Body of pancreas (tissue), 4 donors: ENCODE results near the gene ARAP2.

Source experiments
- POLR2A ChIP-seq, 3 donors: fragments of 450-650 bp; IDR thresholded peaks; one replicate each; pipeline ENCODE4 v1.6.1; 2016; ENCODE audit warnings: antibody characterized with exemption in 3 of 3, mild to moderate bottlenecking in 2 of 3
- TF ChIP-seq, protein P1 (sequence below), 7 experiments: fragments of 450-650 bp in 4 of 7; fragments of 200-600 bp in 3 of 7; sonication (generic) in 3 of 7; IDR thresholded peaks; one replicate each; pipeline ENCODE4 v1.5.1; 2016 to 2019; ENCODE audit warnings: antibody characterized with exemption in 7 of 7

DNA sequence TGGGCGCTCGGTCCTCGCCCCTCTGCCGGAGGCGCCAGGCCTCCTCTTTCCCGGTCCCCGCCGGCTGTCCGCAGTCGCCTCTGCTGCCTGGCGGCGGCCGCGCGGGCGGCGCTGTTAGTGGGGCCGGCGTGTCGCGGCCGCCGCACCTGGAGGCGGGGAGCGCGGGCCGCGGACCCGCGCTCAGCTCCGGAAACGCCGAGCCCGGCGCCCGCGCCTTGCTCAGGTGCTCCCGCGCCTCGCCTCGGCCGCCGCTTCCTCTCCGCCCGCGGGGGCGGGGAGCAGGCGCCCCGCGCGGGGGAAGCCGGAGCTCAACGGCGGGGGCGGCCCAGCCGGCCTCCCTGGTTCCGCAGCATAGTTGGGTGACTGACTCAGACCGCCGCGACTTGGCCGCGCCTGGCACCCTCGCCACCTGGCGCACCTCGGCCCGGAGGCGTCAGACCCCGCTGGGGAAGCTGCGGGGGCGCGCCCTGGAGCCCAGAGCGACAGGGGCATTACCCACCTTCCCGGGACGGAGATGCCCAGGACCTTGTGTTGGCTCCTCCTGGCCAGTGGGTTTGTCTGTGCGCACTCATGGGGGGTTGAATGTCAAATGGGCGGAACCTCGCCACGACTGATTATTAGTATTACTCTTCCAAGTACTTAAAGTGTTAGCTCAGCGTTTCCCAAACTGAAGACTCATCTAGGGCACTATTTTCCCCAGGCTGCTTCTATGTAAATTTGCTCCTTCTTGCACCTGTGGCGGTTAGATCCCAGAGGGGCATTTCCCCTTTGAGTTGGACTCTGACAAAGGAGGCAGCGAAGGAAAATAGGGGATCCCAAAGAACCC is at the start of gene ARAP2:
- TF ChIP-seq, protein P1, sequence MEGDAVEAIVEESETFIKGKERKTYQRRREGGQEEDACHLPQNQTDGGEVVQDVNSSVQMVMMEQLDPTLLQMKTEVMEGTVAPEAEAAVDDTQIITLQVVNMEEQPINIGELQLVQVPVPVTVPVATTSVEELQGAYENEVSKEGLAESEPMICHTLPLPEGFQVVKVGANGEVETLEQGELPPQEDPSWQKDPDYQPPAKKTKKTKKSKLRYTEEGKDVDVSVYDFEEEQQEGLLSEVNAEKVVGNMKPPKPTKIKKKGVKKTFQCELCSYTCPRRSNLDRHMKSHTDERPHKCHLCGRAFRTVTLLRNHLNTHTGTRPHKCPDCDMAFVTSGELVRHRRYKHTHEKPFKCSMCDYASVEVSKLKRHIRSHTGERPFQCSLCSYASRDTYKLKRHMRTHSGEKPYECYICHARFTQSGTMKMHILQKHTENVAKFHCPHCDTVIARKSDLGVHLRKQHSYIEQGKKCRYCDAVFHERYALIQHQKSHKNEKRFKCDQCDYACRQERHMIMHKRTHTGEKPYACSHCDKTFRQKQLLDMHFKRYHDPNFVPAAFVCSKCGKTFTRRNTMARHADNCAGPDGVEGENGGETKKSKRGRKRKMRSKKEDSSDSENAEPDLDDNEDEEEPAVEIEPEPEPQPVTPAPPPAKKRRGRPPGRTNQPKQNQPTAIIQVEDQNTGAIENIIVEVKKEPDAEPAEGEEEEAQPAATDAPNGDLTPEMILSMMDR (IDR thresholded peaks at IDR 0.05), result peak in 1 of 7 experiments; percentile 28
- TF ChIP-seq POLR2A (IDR thresholded peaks at IDR 0.05), result peak; percentile 62 to 76 (median 72)
